Fibroblast of mammary gland (primary cell): ENCODE data around the gene LSP1.

Experiments
- DNase-seq: peaks from one replicate; pipeline ENCODE4 v3.0.0-alpha.2; 2010; ENCODE audit warnings: low read depth
- H3K4me3 ChIP-seq: 2 replicates; pipeline ENCODE4 v1.5.1; 2011; ENCODE audit warnings: low read depth, mild to moderate bottlenecking, low read length, moderate library complexity; ENCODE audit not compliant: control insufficient read depth
- TF ChIP-seq, protein P1 (sequence below): conservative IDR thresholded peaks from 2 replicates; pipeline ENCODE4 v1.5.1; 2011; ENCODE audit warnings: low read depth, low read length, inconsistent platforms; ENCODE audit not compliant: control insufficient read depth, insufficient read depth

LSP1 gene

DNA sequence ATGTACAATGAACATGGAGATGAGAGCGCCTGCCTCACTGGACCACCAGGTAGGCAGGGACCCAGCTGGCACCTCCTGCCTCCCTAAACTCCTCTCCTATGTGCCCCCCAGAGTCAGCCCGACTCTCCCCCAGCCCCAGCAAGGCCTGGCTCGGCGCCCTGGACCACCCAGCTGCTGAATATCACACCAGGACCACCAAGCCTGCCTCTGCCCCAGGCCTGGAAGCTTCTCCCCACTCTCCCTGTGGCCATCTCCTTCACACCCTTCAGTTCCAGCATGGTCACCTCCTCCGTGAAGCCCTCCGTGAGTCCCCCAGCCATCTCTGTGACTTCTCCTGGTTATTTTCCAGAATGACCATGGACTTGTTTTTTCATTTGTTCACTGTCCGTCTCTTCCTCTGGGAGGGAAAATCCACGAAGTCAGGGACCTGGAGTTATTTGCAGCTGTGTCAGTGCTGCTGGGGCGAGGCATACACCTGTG is 6.4 kb upstream of the LSP1 start:
- TF ChIP-seq, protein P1, sequence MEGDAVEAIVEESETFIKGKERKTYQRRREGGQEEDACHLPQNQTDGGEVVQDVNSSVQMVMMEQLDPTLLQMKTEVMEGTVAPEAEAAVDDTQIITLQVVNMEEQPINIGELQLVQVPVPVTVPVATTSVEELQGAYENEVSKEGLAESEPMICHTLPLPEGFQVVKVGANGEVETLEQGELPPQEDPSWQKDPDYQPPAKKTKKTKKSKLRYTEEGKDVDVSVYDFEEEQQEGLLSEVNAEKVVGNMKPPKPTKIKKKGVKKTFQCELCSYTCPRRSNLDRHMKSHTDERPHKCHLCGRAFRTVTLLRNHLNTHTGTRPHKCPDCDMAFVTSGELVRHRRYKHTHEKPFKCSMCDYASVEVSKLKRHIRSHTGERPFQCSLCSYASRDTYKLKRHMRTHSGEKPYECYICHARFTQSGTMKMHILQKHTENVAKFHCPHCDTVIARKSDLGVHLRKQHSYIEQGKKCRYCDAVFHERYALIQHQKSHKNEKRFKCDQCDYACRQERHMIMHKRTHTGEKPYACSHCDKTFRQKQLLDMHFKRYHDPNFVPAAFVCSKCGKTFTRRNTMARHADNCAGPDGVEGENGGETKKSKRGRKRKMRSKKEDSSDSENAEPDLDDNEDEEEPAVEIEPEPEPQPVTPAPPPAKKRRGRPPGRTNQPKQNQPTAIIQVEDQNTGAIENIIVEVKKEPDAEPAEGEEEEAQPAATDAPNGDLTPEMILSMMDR, result no peak
- no peak for DNase-seq

DNA sequence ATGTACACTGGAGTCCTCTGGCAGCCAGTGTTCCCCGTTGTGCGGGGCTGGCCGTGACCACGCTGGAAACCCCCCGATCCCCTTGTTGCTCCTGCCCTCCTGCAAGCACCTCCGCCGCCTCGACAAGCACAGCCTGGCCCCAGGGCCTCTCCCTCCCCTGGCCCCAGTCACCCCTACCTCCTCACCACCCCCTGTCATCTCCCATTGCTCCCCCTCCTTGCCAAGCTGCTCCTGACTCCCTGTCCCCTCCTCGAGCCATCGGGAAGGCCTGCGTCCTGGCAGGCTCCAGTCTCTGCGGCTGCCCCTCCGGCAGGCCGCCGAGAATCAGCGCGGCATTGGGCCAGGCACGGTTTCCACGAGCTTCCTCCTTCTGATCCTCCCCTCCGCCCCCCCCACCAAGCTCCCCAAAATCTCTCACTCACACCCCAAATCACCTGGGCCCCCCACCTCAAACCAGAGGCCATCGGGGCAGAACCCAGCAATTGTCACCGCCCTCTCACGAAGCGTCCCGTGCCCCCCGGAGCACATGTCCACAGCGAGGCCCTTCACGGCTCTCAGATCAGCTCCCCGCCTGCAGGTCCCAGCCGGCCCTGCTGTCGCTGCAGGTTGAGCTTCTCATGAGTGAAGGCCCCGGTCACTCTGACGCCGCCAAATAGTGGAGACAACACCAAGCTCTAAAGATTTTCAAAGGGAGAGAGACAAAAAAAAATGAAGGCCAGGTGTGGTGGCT is 5.7 kb upstream of the LSP1 start:
- no peak overlapping the region for H3K4me3 ChIP-seq
- TF ChIP-seq, protein P1, result no peak
- no peak for DNase-seq

More for the DNA sequence above, 6.4 kb upstream of the LSP1 start:
- no peak overlapping the region for H3K4me3 ChIP-seq

DNA sequence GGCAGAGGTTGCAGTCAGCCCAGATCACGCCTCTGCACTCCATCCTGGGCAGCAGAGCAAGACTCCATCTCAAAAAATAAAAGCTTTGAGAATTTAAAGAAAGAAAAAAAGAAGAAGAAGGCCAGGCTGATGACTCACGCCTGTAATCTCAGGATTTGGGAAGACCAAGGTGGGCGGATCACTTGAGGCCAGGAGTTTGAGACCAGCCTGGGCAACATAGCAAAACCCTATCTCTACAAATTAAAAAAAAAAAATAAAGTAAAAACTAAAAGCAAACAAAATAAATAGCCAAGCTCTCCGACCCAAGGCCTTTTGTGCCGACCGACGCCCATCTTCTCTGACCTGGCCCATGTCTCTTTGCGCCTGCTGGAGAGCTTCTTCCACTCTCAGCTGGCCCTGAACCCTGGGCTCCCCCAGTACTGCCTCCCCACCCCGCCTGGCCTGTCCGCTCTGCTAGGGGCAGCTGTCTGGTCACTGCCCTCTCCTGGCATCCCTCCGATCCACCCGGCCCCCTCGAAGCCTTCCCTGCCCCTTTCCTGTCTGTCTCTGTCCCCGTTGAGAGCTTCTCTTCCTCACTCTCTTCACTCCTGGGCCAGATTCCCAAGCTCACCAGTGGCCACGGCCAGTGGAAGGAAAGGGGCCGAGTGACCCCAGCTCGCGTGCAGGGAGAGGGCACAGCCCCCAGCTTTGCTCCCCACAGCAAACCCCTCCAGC is 4.8 kb upstream of the LSP1 start:
- H3K4me3 ChIP-seq, result no peak overlapping the region
- no peak for DNase-seq
- TF ChIP-seq, protein P1, result no peak

DNA sequence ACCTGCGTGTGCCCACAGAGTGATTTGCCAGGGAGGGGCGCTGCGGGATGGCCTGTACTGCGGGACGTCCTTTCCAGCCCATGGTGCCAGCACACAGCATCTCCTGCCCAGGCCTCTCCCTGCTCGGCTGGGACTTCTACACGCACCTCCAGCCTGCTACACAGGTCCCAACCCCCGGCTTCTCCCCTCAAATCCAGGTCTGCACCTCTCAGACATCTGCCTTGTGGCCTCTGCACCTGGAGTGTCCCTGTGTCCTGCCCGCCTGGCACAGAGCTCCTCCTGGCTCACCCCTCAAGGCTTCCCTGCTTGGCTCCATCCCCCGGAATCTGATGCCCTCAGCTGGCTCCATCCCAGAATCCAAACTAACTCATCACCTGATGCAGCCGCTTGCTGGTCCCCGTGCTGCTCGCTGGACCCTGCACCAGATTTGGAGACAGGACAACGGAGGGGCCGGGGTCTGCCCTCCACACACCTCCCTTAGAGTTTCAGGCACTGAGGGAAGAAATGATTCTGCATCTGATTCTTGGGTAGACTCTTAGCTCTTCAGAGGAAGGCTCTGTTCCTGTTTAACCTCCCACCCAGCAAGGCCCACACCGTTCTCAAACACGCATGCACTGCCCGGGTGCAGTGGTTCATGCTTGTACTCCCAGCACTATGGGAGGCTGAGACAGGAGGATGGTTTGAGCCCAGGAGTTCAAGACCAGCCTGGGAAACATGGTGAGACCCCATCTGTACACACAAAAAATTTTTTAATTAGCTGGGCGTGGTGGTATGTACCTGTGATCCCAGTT is 4.0 kb upstream of the LSP1 start:
- TF ChIP-seq, protein P1, result no peak
- H3K4me3 ChIP-seq, result no peak overlapping the region
- DNase-seq, result no peak

DNA sequence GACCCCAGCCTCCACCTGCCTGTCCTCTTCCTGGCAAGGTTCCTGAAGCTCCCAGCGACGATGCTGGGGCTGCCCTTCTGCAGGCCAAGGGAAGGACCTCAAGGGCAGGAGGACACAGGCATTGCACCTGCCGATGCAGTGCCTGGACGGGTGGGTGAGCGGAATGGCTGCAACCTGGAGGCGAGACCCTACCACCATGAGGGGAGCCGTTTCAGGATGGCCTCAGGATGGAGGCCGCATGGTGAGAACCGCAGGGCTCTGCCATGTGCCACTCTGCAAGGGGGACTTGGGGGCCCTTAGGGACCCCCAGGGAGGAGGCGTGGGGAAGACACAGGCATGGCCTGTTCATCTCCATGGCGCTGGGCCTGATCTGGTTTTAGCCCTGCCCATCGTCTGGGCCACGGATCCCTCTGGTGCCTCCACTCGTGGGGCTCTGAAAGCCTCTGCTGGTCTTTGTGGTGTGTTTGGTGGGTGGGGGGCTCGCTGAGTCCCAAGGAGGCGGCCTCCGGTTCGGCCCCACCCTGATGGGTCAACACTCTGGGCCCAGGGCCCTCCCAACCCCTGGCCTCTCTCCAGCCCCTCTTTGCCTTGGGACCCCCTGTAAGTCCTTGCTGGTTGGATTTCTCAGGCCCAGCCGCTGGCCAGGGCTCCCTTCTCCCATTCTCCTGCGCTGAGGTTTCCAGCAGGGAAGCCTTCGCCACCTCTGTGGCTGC is 1.3 kb upstream of the LSP1 start:
- TF ChIP-seq, protein P1, result no peak
- no peak overlapping the region for H3K4me3 ChIP-seq
- DNase-seq, result no peak

DNA sequence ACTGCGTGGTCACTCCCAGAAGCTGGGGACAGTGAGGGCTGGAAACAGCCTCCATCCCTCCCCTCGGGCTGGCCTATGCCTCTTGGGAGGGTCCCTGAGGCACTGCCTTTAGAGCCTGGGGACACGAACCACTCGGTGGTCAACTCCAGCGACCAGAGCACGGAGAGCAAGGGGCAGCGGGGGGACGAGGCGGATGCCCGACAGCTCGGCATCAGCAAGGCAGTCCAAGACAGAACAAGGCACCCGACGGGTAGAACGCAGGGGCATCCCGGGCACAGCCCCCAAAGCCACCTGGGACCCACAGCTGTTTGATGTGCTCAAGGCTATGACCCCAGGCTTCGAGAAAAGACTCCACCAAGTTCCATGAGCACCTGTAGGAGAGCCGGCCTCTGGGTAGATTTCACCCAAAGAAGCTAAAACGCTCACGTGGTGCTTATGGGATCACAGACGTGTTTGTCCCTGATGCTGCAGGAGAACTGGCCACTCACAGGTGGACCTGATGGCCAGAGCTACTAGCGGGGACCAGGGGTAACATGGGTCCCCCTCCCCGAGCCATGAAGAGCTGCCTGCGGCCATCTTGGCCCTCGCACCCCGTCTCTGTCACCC is 510 bp upstream of the LSP1 start:
- TF ChIP-seq, protein P1, result no peak
- H3K4me3 ChIP-seq, result no peak overlapping the region
- no peak for DNase-seq
